22Rv1 (cell line): ENCODE results near the gene ATP2B2.

Experiments
- CTCF ChIP-seq: fragments of 450-650 bp; IDR thresholded peaks from 2 replicates; pipeline ENCODE4 v1.5.1; 2017; ENCODE audit warnings: mild to moderate bottlenecking
- ZFX ChIP-seq: fragments of 450-650 bp; IDR thresholded peaks from 2 replicates; pipeline ENCODE4 v1.6.1; 2017; ENCODE audit warnings: antibody characterized with exemption, borderline replicate concordance

- TF ChIP-seq CTCF (0 out of 2 replicates have a peak, but pooled peaks have one; percentile 11), ZFX (no peak)
Measured at GRCh38 chr3:10280177-10280529, 225.2 kb downstream of the ATP2B2 start.
